Measurements from ENCODE around the gene LRRC8A.
A peak's percentile ranks its signal among the peaks of the same experiment; 100 is the strongest.
"Not testable (repeated sequence)": the region's sequence is repeated elsewhere in the genome, so short reads cannot be mapped to it uniquely, and the experiment has no call there.

Gene LRRC8A

GRCh38 chr9:128923493-128923883, 41.6 kb downstream of the LRRC8A start:
- DNase-seq = no peak

DNA sequence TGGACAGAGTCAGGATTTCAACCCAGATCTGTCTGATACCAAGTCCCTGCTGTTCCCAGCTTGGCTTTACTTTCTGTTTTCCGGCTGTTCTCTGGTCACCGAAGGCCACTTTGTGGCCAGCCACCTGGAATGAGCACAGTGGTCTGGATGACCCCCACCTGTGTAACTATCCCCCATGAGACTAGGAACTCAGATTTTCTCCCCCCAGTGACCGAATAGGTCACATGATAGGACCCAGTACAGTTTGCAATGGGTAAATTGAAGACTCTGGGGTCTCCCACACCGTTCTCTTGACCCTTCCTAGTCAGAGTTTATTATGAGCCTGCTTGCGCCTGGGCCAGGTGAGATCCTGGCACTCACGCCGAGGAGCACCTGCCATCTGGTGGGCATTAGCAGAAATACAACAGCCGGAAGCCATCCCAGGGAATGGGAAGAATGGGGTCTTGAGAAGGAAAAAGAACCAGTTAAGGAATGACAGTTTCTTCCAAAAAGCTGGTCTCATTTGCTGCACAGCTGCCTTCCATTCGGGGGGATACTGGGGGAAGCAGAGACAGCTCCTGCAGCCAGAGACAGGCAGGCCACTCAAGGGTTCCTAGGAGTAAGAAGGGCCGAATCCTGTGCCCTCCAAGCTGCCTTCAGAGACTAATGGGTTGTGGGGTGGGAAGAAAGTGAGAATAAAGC, 45.9 kb downstream of the LRRC8A start:
- peak; percentile 42 to 63 for DNase-seq

GRCh38 chr9:128928624-128929023, 46.7 kb downstream of the LRRC8A start:
- DNase-seq = no peak

DNA sequence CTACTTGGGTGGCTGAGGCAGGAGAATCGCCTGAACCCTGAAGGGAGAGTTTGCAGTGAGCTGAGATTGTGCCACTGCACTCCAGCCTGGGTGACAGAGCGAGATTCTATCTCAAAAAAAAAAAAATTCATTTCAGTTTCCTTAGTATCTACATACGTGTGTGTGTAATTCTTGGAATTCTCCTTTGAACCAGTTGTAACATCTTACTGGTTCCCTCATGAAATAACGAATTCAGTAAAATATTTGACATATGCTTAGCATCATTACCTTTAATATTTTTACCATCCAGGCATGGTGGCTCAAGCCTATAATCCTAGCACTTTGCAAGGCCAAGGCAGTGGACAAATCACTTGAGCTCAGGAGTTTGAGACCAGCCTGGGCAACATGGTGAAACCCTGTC, 47.6 kb downstream of the LRRC8A start:
- no peak for DNase-seq

- DNase-seq = no peak
Observed at GRCh38 chr9:128933731-128934130, 51.8 kb downstream of the LRRC8A start.

GRCh38 chr9:128936171-128936865, 54.4 kb downstream of the LRRC8A start:
- no peak for DNase-seq

GRCh38 chr9:128937310-128938165, 55.6 kb downstream of the LRRC8A start:
- no peak for DNase-seq

DNA sequence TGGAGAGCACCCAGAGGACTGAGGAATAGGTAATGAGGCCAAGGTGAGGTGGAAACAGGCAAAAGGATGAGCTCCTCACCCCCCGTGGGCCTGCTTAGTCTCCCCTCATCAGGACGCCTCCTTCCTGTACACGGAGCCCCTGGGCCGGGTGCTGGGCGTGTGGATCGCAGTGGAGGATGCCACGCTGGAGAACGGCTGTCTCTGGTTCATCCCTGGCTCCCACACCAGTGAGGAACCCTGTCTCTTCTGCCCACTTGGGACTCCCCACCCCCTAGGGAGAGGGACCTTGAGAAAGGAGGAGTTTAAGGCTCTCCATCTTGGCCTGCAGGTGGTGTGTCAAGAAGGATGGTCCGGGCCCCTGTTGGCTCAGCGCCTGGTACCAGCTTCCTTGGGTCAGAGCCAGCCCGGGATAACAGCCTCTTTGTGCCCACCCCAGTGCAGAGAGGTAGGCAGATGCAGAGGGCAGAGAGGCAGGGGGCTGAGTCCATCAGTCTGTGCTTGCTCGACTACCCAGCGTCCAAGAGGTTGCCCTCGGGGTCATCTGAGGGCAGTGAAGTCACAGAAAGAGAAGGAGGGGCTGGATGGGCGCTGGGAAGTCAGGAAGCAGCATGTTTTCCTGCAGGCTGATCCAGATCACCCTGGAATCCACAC, 58.5 kb downstream of the LRRC8A start:
- DNase-seq = no peak

GRCh38 chr9:128940946-128941755, 59.2 kb downstream of the LRRC8A start:
- no peak for DNase-seq

DNA sequence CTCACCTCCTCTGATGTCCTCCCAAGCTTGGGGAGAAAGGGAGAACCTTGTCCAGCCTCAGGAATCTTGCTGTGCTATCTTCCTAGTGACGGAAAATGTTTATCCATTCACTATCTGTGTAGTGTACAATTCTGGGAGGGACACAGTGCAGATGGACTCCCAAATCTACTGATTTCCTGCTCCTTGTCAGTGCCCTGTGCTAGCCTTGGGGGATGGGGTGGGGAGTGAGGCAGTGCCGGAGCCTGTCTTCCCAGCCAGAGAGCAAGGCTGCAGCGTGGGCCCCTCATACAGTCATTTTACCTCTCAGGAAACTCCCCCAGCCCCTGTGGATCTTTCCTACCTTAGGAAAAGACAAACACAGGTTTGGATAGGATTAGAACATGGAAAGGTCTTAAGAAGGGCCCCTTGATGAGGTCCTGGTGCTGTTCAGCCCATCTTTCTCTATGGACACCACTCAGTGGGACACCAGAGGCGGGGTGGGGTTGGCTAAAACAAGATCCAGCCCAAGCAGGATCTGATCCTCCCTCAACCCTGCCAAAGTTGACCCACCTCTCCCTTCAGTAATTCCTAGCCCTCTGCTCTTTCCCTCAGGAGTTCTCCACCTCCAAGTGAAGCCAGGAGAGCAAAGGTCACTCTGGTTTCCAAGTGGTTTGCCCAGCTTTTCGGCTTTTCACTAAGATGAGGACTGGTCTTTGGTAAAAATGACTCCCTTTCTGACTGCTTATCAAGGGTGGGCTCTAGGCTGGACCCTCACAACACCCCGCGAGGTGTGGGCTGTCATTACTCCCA, 62.1 kb downstream of the LRRC8A start:
- no peak for DNase-seq

DNA sequence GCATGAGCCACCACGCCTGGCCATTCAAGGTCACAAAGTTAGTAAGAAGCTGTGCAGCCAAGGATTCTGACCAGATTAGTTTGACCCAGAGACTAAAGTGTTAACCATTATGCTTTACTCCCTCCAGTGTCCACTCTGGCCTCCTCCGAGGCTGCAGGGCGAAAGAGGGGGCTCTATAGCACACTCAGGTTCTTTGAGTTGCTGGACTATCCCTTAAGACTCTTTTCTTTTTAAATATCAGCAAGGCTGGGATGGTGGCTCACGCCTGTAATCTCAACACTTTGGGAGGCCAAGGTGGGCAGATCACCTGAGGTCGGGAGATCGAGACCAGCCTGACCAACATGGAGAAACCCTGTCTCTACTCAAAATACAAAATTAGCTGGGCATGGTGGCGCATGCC, 63.0 kb downstream of the LRRC8A start:
- DNase-seq = not testable (repeated sequence)

DNA sequence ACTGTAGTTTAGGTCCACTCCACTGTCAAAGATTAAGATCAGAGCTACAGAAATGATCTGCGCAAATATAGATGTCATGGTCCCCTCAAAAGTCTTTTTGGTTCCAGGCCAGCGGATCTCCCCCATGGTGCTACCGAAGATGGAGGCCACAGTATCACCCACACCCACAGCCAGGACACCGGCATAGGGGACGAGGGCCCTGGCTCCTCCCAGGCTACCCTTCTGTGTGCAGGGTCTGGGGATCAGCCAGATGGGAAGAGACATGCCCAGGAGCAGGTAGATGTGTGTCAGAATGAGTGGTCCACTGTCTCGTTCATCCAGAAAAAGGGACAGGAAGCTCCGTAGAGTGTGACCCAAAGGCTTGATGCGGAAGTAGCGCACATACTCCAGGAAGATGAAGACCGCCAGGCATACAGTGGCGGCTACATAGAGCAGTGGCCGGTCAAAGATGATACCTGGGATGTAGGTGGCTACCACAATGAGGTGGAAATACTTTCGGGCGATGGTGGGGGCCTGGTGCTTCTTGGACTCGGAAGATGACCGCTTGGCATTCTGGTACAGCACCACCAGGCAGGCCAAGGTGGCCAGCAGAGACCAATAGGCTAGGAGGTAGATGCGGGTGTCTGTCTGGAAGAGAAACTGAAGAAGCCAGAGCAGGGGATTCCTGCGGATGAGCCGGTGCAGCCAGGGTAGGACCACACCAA, 64.0 kb downstream of the LRRC8A start:
- DNase-seq = no peak

GRCh38 chr9:128946571-128947276, 64.8 kb downstream of the LRRC8A start:
- no peak for DNase-seq

DNA sequence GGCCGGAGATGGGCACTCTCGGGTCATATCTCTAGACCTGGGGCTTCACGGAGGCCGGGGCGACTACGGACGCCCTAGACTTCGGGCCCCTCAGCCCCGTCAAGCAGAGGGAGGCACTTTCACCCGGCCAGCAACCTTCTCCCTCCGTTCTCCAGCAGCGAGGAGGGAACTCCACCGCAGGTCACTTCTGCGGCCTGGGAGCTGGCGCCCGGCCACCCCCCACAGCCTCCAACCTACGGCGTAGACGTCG, 65.3 kb downstream of the LRRC8A start:
- DNase-seq = no peak

DNA sequence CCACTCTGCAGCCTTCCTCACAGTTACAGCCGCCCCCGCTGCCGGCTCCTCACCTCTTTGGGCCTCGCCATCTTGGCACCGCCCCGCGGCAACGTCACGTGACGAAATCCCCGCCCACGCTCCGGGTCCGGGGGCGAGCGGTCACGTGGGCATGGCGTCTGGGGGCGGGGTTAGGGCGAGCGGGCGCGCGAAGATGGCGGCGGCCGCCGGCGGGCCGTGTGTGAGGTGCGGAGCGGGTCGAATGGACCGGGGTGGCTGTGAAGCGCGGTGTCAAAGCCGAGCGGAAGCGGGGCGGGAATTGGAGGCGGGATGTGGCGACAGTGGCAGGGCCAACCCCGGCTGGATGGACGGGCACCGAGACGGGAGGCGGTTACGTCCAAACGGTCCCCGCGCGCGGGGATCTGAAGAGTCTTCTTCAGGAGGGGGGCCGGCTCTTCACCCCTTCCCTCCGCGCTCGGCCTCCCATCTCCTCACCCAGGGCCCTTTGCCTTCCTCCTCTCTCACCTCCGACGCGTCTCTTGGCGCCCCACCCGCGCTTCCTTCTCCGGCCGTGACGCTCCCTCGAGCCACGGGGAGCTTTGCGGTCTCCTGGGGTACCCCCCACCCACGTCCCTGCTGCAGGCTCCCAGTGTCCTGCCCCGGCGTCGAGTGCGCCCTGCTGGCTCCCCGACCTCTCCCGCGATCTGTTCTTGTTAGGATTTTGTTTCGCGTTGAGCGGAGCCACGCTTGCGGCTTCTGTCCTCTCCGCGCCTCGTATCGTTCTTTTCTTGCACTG, 65.8 kb downstream of the LRRC8A start, which contains the start of the genes DOLK and NUP188:
TSS of gene DOLK (minus strand) at position 77 of the 775 bp plus-strand sequence. CDS start 300 bp downstream, outside the sequence.
TSS of gene NUP188 (plus strand) at position 173 of the 775 bp plus-strand sequence. CDS start at position 194, 21 bp downstream.
- peak; percentile 95 to 98 for DNase-seq

DNA sequence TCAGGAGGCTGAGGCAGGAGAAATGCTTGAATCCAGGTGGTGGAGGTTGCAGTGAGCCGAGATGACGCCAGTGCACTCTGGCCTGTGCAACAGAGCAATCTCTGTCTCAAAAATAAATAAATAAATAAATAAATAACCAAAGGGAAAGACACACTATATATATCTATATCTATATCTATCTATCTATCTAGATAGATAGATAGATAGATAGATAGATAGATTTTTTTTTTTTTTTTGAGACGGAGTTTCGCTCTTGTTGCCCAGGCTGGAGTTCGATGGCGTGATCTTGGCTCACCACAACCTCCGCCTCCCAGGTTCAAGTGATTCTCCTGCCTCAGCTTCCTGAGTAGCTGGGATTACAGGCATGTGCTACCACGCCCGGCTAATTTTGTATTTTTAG, 79.5 kb downstream of the LRRC8A start:
- not testable (repeated sequence) for DNase-seq

Measured in CD4-positive, alpha-beta T cell treated with Interferon alpha-2 for 1 hour (primary cell).